ENCODE data around the gene CASP3.

CASP3 gene

GRCh38 chr4:184649026-184649970 is at the start of gene CASP3, which contains the start of gene PRIMPOL:
TSS of gene CASP3 (minus strand) at chr4:184649447. CDS start at chr4:184638453, 10,994 bp downstream.
TSS of gene PRIMPOL (plus strand) at chr4:184649738. CDS start at chr4:184657141, 7,403 bp downstream.
- DNase-seq (ENCODE audit: low spot score) = peak; percentile 71

DNA sequence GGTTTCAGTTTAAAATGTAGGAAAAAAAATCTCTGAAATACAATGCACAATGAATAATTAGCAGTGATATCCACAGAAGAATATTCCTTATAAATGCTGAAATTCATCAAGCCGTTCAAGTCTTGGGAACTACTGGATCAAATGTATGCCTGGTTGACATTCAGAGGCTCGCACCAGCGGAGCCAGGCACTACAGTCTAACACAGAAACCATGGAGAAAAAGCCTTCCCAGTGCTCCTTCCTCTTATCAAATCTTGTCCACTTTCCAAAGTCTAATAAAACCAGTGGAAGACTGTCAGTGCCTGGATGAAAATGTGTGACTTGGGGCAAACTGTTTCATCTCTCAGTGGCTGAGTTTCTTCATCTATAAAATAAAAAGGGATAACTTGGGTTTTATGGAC is 48.7 kb upstream of the CASP3 start:
- no peak for DNase-seq (ENCODE audit: low spot score)

GRCh38 chr4:184695178-184695896 is 46.1 kb upstream of the CASP3 start:
- DNase-seq (ENCODE audit: low spot score) = no peak

- no peak for DNase-seq (ENCODE audit: low spot score)
Observed at GRCh38 chr4:184694412-184694956, 45.2 kb upstream of the CASP3 start.

DNA sequence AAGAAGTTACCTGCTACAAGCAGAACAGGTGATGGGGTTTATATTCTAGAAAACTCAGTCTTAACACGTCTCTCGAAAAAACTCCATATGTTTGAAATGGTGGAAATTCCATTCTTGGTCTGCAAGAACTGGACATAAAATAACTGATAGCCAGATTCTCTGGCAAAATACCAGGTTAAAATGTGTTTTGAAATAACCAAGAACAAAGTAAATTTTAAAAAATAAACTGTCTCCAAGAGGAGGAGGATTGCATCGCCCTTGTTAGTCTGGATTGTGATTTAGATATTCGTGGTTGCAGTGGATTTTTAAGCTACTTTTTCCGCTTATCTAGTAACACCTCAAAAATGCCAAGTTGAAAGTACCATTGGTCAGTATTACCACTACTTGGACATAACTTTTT is 43.8 kb upstream of the CASP3 start:
- DNase-seq (ENCODE audit: low spot score) = no peak

DNA sequence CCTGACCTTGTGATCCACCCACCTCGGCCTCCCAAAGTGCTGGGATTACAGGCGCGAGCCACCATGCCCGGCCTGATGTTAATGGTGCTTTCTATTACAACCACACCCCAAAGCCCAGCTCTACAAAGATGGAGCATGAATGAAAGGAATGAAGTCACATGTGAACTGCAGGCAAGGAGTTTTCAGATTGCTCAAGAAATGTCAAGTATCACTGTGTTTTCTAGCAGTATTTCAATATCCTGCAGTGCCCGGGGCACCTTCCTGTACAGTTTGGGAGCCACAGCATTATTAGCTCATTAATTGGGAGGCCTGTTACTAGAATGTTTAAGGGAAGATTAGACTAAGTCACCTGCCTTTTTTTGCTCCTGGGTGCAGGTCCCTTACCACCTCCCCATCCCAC is 40.4 kb upstream of the CASP3 start:
- DNase-seq (ENCODE audit: low spot score) = no peak

DNA sequence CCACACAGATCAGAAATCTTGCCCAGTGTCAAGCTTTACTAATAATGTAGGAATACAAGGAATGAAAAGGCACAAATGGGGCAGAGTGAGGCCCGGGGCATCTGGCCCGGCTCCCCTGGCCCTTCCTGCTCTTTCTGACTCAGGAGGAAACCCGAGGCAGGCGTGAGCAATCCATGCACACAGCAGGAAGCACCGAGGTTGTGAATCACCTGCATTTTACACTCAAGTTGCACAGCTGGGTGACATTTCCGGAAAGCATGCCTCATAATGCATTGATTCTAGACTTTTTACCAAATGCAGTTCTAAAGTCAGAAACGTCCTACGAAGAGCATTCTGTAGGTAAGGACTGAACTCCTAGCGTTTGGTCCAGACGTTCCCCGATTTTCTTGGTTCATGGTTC is 39.2 kb upstream of the CASP3 start:
- DNase-seq (ENCODE audit: low spot score) = no peak

DNA sequence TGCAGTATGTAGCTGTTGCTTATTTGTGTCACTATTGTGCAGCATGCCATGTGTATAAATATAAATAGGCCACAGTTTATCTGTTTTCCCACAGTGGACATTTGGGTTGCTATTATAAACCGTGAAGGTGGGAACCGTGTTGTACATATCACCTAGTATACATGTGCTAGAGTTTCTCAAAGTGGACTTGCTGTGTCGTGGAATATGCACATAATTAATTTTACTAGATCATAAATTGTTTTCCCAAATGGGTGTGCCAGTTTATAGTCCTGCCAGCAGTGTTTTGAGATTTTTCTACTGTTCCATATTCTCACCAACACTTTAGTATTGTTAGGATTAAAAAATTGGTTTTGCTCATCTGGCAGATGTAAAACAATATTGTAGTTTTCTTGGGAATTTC is 38.8 kb upstream of the CASP3 start:
- no peak for DNase-seq (ENCODE audit: low spot score)

DNA sequence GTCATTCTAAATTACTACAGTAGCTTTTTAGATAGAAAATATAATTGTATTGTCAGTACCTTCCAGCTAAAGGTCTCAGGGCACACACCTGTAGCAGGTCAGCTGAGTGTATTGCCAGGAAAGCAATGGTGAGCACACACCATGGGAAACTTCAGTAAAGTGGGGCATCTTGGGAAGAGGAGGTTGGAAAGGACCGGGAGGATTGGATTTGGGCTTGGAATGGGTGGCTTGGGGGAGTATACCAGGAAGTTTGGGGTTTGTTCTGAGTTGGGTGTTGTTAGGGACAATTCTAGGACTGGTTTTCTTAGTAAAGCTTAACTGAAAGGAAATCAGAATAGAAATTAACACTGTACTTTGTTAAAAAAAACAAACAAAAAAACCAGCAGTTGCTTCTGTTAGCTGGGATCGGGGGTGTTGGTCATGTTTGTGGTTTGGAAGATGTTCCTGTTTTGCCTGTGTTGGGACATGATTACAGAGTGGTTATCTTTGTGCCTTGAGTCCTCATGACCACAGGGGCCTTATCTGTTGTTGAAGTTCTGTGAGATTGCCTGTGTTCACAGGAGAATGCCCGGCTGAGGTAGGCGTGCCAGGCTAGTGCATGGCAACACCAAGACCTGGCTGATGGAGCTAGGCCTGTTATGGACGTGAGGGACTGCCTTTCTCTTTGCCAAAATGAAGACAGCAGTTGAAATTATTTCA is 35.4 kb upstream of the CASP3 start:
- no peak for DNase-seq (ENCODE audit: low spot score)

DNA sequence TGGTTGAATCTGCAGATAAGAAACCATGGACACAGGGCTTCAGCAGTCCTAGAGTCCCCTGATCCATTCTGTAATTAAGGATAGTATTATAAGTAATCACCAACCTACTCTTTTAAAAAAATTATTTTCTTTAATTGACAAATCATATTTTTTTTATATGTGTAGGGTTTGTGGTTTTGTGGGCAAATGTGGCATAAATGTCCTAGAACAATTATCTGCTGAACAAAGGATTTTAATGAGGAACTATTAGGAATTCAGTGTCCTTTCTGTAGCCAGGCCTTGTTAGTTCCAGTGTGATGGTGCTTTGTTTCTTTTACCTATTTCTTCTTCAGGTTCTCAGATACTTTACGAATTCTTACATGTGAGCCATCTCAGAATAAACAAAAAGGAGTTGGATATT is 32.7 kb upstream of the CASP3 start:
- DNase-seq (ENCODE audit: low spot score) = no peak

DNA sequence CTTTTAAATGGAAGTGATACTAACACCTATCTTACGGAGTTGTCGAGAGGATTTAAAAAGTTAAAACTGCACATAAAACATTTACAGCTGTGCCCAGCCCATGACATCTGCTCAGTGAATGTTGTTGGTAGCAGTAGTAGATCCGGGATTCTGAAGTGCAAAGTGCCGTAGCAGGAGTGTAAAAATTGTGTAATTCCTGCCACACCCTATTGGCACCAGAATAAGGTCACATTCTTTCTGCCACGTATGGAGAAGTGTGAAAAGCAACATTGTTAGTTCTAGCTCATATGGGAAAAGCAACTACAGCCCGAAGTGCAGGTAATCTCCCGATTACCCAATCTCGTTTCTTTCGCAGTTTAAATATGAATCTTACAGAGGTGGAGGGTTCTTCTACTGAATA is 31.5 kb upstream of the CASP3 start:
- no peak for DNase-seq (ENCODE audit: low spot score)

GRCh38 chr4:184675821-184676492 is 26.7 kb upstream of the CASP3 start:
- no peak for DNase-seq (ENCODE audit: low spot score)

DNA sequence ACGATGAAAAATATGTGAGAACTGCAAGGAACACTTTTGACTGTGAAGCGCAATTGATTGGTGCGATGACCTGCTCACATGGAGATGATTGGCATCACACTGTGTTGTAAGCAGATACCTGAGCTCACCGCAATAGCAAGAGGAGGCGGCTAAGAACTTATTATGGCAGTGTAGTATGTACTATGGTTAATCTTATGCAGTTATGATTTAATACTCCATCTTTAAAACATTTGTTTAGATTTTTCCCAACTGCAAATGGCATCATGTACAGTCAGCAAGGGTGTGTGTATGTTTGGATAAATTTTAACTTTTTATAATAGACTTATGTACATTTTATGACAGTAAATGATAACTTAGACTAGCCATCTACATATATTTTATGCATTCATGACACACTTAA is 25.8 kb upstream of the CASP3 start:
- DNase-seq (ENCODE audit: low spot score) = no peak

DNA sequence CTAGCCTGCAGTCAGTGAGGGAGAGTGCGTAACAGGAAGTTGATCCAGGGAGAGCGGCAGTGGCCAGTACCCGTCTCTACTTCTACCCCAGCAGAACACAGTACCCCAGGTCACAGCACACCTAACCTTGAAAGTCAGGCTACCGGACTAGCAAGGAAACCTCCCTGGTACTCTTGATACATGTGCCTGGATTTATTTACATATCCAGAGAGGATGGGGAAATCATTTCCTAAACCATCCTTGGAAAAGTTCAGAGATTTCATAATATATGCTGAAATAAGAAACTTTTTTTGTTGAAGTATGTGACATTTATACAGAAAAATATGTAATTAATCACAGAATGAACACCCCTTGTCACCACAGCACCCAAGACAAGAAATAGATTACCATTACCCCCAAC is 24.8 kb upstream of the CASP3 start:
- DNase-seq (ENCODE audit: low spot score) = no peak

DNA sequence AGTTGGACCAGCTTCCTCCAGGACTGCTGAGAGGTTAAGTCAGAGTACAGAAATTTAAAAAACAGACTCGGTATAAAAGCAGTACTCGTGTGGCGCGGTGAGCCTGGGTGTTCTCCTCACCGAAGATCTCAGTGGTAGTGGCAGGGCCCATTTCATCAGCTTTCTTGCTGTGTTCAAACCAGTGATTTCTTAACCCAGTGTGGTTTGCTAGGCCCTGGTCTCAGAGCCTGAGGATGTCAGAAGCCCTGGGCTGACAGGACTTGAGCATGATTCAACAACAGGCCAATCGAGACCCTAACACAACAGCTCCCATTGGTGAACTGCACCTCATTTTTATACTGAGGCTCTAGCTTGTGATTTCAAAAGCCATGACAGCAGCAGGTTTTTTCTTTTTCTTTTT is 23.5 kb upstream of the CASP3 start:
- no peak for DNase-seq (ENCODE audit: low spot score)

DNA sequence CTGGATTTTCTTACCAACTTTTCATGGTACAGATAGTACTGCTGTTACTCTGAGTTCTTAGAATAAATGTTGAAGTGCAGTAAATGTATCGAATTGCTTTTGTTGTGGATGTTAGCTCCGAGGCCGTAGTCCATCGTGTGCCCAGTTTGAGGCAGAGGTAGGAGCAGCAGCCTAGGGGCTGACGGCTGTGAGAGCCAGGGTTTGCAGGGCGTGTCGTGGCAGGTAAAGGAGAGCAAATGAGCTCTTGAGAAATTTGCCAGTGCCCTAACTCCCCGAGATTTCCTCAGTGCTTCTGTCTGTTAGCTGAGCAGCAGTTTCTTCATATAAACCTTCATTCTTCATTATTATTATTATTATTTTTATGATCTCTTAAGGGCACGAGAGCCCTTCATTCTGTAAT is 21.9 kb upstream of the CASP3 start:
- DNase-seq (ENCODE audit: low spot score) = no peak

DNA sequence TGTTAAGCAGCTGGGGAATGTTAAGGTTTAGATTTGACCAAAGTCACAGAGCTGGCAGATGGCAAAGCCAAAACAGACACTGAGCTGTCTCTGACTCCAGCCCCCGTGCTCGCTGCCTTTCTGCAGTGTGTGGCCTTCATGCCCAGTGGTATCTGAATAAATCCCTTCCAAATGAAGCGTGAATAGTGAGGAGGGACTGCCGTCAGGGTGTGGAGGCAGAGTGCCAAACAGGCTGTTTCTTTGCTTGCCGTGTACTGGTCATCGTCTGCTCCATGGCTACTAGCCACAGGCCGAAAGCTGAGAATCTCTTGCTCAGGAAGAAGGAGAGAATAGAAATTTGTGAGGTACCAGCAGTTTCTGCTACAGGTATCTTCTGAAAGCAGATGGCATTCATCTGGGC is 20.0 kb upstream of the CASP3 start:
- no peak for DNase-seq (ENCODE audit: low spot score)

DNA sequence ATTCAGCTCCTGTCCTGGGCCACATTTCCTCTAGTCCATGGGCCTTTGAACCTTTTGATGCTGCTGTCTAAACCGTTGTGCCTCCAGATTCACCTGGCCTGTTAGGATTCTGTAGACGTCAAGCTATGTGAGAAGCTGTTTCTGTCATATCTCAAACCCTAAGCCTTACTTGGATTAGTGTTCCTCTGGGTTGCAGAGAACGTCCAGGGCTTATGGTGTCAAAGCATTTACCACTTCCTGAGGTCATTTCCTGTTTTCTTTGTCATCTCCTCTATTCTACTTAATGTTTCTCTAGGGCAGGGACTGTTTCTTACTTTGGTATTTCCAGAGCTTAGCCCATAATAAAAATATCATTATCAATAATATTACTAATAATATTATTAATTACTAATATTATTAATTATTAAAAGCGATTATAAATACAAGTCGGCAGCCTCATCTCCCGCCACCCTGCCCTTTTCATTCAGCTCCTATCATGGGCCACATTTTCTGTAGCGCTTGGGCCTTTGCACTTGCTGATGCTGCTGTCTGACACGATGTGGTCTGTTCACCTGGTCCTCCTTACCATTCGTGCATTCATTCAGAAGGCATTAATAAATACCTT is 19.4 kb upstream of the CASP3 start:
- DNase-seq (ENCODE audit: low spot score) = no peak

DNA sequence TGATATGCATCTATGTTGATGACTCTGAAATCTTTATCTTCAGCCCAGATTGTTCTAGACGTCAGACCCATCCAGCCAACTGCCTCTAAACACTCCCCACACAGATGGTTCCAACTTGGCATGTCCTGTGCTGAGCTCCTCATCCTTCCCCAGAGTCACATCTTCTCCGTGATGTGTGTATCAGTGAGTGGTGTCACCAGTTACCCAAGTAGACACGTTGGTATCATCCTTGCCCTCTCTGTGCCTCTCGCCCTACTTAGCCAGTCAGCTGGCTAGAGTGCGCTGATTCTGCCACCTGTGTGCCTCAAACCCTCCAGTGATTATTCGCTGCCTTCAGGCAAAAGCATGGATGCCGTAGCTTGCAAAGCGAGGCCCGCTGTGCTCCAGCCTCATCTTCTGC is 18.8 kb upstream of the CASP3 start:
- DNase-seq (ENCODE audit: low spot score) = no peak

DNA sequence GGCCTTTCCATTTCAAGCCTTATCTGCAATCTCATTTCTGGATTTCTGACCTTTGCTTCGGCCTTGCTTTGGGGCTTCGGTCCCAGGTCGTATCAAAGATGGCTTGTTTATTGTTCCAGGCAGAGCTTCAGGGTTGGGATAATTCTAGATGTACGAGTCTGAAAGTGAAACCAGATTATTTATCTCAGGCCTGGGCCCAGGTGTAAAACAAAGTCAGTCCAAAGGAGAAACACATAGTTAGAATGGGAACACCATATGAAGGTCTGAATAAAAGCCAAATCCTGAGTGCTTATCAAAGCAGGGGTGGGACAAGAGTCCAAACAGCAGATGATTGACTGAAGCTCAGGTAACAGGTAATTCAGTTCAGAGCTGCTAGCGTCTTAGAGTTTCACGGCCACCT is 17.4 kb upstream of the CASP3 start:
- no peak for DNase-seq (ENCODE audit: low spot score)

GRCh38 chr4:184664445-184665210 is 15.4 kb upstream of the CASP3 start:
- peak; percentile 28 for DNase-seq (ENCODE audit: low spot score)

All from COLO829 (cell line).